ENCODE data around the gene NREP.
"Not testable (repeated sequence)": the region's sequence is repeated elsewhere in the genome, so short reads cannot be mapped to it uniquely, and the experiment has no call there.

Gene NREP

GRCh38 chr5:111743988-111744387 lies 13.0 kb downstream of the NREP start:
- no peak for DNase-seq
- intact Hi-C loops (cut with DNase I), result no loop called here

- DNase-seq, result no peak
- intact Hi-C loops (cut with DNase I), result no loop called here
These were observed 13.5 kb downstream of the NREP start for GRCh38 chr5:111743512-111743911.

- intact Hi-C loops (cut with DNase I), result no loop called here
- DNase-seq, result no peak
These were observed 14.6 kb downstream of the NREP start for GRCh38 chr5:111742177-111742994.

- DNase-seq, result no peak
- intact Hi-C loops (cut with DNase I), result no loop called here
These were observed 15.7 kb downstream of the NREP start for GRCh38 chr5:111741278-111741677.

- intact Hi-C loops (cut with DNase I), result no loop called here
- no peak for DNase-seq
These were observed 17.6 kb downstream of the NREP start for GRCh38 chr5:111739416-111739815.

GRCh38 chr5:111738118-111738517 lies 18.9 kb downstream of the NREP start:
- intact Hi-C loops (cut with DNase I), result no loop called here
- DNase-seq, result no peak

- intact Hi-C loops (cut with DNase I), result no loop called here
These were observed 19.3 kb downstream of the NREP start for GRCh38 chr5:111737716-111738115.

GRCh38 chr5:111735583-111736270 lies 21.3 kb downstream of the NREP start:
- intact Hi-C loops (cut with DNase I), result no loop called here
- DNase-seq, result peak in 30 of 42 donors; percentile 11 to 76 (median 22)

More at GRCh38 chr5:111737716-111738115, 19.3 kb downstream of the NREP start:
- DNase-seq, result no peak

- intact Hi-C loops (cut with DNase I), result no loop called here
- DNase-seq, result no peak
These were observed 22.4 kb downstream of the NREP start for GRCh38 chr5:111734597-111734996.

GRCh38 chr5:111734013-111734412 lies 23.0 kb downstream of the NREP start:
- intact Hi-C loops (cut with DNase I), result no loop called here
- peak in 27 of 42 donors; percentile 7 to 78 (median 30) for DNase-seq

GRCh38 chr5:111733571-111733970 lies 23.4 kb downstream of the NREP start:
- intact Hi-C loops (cut with DNase I), result no loop called here

GRCh38 chr5:111731638-111732037 lies 25.4 kb downstream of the NREP start:
- intact Hi-C loops (cut with DNase I), result no loop called here
- peak in 8 of 42 donors; percentile 7 to 42 (median 16) for DNase-seq

More at GRCh38 chr5:111733571-111733970, 23.4 kb downstream of the NREP start:
- DNase-seq, result no peak

- no peak for DNase-seq
- intact Hi-C loops (cut with DNase I), result no loop called here
These were observed 26.2 kb downstream of the NREP start for GRCh38 chr5:111730659-111731382.

GRCh38 chr5:111728941-111729340 lies 28.1 kb downstream of the NREP start:
- intact Hi-C loops (cut with DNase I), result no loop called here
- DNase-seq, result no peak

- intact Hi-C loops (cut with DNase I), result no loop called here
- DNase-seq, result no peak
These were observed 30.0 kb downstream of the NREP start for GRCh38 chr5:111726986-111727385.

- intact Hi-C loops (cut with DNase I), result no loop called here
- no peak for DNase-seq
These were observed 34.9 kb downstream of the NREP start for GRCh38 chr5:111722140-111722539.

- no peak for DNase-seq
- intact Hi-C loops (cut with DNase I), result no loop called here
These were observed 36.6 kb downstream of the NREP start for GRCh38 chr5:111720333-111720890.

- intact Hi-C loops (cut with DNase I), result no loop called here
- DNase-seq, result no peak
These were observed 37.2 kb downstream of the NREP start for GRCh38 chr5:111719773-111720172.

- DNase-seq; intact Hi-C loops (cut with DNase I): not testable (repeated sequence)
These were observed 40.2 kb downstream of the NREP start for GRCh38 chr5:111716789-111717188.
